Retinal pigment epithelial cell (primary cell): Measurements from ENCODE around the gene NR1H3.
"Not testable (repeated sequence)": the region's sequence is repeated elsewhere in the genome, so short reads cannot be mapped to it uniquely, and the experiment has no call there.

ENCODE experiments used
- DNase-seq: peaks from one replicate; pipeline ENCODE4 v3.0.0-alpha.2; 2010; ENCODE audit warnings: low read depth
- H3K4me3 ChIP-seq: 2 replicates; pipeline ENCODE4 v1.5.1; 2011; ENCODE audit warnings: mild to moderate bottlenecking, low read length, control low read depth, moderate library complexity
- TF ChIP-seq, protein P1 (sequence below): conservative IDR thresholded peaks from 2 replicates; pipeline ENCODE4 v1.5.1; 2011; ENCODE audit warnings: low read depth, low read length, control low read depth, inconsistent platforms

Gene NR1H3

DNA sequence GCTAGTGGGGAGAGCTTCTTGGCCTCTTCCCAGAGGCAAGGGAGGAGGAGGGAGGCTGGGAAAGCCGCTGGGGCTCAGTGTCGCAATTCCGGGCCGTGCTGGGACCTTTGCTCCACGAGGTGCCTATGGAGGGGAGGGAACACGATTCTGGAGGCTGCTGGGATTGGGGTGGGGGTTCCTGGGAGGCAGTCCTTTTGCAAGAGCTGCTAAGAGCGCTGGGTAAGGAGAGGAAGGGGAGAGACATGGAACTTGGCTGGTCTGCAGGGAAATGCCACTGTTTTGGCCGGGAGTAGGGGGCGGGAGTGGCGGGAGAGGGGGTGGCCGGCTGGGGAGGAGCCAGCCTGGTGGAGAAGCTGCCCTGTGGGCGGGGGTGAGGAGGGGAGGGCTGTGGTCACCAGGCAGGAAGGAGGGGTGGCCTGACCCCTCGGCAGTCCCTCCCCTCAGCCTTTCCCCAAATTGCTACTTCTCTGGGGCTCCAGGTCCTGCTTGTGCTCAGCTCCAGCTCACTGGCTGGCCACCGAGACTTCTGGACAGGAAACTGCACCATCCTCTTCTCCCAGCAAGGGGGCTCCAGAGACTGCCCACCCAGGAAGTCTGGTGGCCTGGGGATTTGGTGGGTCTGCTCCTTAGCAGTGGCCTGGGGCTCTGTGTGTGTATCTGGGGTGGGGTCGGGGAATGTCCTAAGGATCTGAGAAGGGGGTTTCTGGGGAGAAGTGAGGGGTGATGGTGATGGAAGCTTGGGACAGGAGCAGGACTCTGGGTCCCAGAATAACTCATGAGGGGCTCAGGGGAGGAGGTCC is at the start of gene NR1H3:
TSS of gene NR1H3 (plus strand) at position 480 of the 800 bp plus-strand sequence. CDS start 1,221 bp downstream, outside the sequence.
- no peak for DNase-seq
- H3K4me3 ChIP-seq: peak within 1 kb of the TSS; percentile 22
- TF ChIP-seq, protein P1, sequence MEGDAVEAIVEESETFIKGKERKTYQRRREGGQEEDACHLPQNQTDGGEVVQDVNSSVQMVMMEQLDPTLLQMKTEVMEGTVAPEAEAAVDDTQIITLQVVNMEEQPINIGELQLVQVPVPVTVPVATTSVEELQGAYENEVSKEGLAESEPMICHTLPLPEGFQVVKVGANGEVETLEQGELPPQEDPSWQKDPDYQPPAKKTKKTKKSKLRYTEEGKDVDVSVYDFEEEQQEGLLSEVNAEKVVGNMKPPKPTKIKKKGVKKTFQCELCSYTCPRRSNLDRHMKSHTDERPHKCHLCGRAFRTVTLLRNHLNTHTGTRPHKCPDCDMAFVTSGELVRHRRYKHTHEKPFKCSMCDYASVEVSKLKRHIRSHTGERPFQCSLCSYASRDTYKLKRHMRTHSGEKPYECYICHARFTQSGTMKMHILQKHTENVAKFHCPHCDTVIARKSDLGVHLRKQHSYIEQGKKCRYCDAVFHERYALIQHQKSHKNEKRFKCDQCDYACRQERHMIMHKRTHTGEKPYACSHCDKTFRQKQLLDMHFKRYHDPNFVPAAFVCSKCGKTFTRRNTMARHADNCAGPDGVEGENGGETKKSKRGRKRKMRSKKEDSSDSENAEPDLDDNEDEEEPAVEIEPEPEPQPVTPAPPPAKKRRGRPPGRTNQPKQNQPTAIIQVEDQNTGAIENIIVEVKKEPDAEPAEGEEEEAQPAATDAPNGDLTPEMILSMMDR: peak; percentile 75

DNA sequence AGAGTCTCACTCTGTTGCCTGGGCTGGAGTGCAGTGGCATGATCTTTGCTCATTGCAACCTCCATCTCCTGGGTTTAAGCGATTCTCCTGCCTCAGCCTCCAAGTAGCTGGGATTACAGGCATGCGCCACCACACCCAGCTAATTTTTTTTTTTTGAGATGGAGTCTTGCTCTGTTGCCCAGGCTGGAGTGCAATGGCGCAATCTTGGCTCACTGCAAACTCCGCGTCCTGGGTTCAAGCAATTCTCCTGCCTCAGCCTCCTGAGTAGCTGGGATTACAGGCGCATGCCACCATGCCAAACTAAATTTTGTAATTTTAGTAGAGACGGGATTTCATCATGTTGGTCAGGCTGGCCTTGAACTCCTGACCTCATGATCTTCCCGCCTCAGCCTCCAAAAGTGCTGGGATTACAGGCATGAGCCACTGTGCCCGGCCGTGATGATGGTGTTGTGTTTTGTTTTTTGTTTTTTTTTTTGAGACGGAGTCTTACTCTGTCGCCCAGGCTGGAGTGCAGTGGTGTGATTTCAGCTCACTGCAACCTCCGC is 49.7 kb upstream of the NR1H3 start:
- DNase-seq, H3K4me3 ChIP-seq: not testable (repeated sequence)

DNA sequence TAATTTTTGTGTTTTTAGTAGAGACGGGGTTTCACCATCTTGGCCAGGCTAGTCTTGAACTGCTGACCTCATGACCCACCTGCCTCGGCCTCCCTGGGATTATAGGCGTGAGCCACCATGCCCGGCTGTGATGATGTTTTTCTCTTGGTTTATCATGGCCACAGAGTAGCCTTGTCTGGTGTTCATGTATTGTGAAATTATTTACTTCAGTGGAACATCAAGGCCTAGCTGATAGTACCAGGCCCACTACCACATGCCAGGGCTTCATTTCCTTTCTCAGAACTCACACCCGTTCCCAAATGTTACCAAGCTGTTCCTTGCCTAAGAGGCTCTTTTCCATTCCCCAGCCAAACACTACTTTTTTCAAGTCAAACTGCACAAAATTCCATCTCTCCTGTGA is 49.2 kb upstream of the NR1H3 start:
- DNase-seq: no peak
- H3K4me3 ChIP-seq: no peak overlapping the region
- TF ChIP-seq, protein P1: no peak

DNA sequence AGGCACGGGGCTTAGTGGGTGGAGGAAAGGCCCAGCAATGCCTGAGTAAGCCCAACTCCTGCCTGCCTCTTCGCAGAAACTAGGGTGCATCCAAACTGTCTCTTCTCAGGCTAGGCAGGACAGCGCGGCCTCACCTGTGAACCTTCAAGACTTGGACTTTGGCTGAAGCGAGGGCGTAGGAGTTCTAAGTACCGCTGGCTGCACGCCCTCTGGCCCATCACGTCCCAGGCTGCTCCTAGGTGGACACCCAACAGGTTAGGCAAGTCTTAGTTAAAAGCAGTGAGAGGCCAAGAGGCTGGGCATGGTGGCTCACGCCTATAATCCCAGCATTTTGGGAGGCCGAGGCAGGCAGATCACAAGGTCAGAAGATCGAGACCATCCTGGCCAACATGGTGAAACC is 44.9 kb upstream of the NR1H3 start:
- TF ChIP-seq, protein P1: no peak
- no peak overlapping the region for H3K4me3 ChIP-seq
- DNase-seq: no peak

DNA sequence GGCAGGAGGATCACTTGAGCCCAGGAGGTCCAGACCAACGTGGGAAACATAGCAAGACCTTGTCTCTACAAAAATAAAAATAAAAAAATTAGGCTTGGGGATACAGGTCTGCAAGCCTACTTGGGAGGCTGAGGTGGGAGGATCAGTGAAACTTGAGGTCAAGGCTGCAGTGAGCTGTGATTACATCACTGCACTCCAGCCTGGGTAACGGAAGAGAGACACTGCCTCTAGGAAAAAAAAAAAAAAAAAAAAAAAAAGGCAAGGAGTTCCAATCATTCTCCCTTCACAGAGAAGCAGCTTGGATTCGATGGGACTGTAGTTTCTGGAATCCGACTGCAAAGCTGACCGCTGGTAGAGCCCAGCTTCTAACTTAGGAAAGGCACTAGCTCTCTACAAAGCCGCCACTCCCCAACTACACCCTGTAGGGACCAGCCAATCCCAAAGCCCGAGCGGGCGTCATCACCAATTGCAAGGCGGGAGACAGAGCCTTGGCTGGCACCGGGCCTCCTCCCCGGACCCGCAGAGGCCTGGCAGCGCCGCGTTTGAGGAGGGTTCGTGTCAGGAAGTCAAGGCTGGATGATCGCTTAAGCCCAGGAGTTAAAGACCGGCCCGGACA is 43.7 kb upstream of the NR1H3 start:
- peak; percentile 74 for DNase-seq
- peak overlapping the region; percentile 63 for H3K4me3 ChIP-seq
- TF ChIP-seq, protein P1: no peak

DNA sequence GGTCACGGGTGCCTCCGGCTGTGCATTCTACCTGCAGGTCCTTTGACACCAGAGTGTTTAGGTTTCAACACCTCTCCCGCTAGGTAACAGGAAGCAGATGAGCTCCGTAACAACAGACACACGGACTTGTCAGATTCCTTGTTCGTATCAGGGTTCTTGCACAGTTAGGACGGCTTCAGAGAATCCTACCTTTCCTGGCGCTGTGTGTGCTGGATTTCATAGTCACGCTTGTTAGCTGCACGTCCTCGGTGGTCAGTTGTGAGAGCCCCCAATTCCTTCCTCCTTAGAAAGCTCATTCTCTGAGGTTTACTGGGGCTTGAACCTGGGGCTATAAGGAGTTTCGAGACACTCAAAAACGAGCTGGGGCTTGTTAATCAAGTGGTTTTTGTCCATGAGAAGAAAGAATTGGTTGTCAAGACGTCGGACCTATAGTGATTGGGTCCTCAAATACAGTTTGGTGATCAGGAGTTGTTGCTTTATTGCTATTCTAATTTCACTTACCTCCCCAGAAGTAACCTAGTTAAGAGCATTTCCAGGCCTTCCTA is 42.4 kb upstream of the NR1H3 start:
- DNase-seq: no peak

DNA sequence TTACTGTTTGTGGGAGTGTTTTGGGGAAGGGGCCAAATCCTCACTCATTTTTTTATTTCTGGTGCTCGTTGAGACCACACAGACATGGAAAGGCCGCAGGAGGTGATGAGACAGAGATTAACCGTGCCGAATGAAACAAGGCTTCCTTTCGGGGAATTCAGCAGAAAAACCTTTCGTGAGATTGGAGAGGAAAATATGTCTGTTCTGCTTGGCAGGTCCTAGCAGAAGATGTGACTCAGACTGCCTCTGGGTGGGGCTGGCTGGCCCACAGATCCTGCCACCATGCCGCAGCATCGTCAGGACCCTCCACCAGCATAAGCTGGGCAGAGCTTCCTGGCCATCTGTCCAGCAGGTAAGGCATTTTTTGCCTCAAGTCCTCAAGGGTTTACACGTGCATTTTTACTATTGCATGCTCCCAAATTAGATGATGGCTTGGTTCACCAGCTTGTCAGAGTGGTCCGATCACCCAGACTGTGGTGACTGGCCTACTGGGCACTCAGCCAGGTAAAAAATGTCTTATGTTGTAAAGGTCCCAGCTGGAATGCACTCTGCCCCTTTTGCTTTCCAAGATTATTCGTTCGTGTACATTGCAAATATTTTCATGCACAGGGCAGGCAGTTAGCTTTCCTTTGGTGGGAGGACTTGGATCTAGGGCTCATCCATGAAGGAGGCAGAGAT is 41.5 kb upstream of the NR1H3 start:
- H3K4me3 ChIP-seq: peak overlapping the region; percentile 63
- TF ChIP-seq, protein P1: peak; percentile 8
- DNase-seq: peak; percentile 57

More for the DNA sequence above, 42.4 kb upstream of the NR1H3 start:
- peak overlapping the region; percentile 63 for H3K4me3 ChIP-seq
- TF ChIP-seq, protein P1: no peak
